Inflammatory macrophage (primary cell): Measurements from ENCODE around the gene CXCL11.
"Not testable (repeated sequence)": the region's sequence is repeated elsewhere in the genome, so short reads cannot be mapped to it uniquely, and the experiment has no call there.

Experiments
- DNase-seq, 2 donors: peaks; one replicate each; pipeline ENCODE4 v3.0.0-alpha.2; 2020 to 2022

Gene CXCL11

DNA sequence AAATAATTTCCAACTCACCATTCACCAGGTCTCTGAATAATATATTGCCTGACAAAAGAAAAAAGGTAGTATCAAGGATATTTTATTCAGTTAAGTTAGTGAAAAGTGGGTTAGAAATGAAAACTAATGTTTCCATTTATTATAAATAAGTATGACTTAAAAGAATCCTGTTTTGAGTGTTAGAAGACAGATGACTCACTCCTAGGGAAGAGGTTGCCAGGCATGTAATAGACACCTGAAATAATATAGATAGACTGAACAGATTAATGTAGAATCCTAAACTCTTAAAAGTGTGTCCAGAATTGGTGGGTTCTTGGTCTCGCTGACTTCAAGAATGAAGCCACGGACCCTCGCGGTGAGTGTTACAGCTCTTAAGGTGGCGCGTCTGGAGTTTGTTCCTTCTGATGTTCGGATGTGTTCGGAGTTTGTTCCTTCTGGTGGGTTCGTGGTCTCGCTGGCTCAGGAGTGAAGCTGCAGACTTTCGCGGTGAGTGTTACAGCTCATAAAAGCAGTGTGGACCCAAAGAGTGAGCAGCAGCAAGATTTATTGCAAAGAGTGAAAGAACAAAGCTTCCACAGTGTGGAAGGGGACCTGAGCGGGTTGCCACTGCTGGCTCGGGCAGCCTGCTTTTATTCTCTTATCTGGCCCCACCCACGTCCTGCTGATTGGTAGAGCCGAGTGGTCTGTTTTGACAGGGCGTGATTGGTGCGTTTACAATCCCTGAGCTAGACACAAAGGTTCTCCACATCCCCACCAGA is 6.5 kb upstream of the CXCL11 start:
- DNase-seq, result not testable (repeated sequence)

DNA sequence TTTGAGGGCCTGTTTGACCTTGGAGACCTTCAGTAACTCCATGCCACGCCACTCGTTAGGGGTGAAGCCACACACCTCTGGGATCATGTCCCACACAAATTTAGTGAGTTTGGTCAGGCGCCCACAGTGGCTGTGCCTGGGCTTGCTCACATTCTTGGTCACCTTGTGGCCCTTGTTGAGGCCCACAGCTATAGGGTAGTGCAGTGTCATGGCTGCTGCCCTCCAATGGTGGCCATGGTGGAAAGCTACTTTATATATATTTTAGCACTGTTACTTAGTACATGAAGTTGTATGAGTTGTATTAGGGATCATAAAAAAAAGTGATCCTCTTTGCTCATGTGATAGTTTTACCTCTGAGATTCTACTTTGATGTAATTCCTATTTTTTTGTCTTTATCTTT is 985 bp upstream of the CXCL11 start:
- no peak for DNase-seq

DNA sequence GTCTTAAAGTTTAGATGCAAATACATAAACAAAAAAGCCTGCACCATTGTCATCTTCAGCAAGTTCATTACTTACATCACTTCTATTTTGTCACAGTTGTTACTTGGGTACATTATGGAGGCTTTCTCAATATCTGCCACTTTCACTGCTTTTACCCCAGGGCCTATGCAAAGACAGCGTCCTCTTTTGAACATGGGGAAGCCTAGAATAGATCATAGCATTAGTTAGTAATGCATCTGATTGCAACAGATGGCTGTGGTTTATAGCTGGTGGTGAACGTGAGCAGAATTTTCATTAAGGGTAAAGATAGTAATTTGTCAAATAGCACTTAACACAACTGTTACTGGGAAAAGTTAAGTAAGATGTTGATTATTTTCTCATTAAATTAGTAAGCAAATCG is 729 bp downstream of the CXCL11 start:
- peak; percentile 75 to 88 for DNase-seq

DNA sequence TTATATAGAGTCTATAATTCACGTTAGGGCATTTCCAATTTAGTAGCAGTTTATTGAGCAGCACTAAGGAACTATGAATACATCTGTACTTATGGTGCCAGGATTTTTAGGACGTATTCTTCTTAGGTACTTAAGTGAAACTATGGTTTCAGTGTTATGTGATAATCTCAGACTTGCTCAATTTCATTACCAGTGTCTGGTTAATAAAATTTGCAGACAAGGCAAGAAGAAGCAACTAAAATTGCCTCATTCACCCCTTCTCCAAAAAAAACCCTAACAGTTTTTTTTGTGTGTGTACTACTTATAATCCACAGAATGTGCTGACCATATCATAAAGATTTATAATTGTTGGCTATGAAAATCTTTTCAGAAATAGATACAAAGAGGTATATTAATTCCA is 6.6 kb downstream of the CXCL11 start:
- DNase-seq, result peak in 1 of 2 donors; percentile 76

DNA sequence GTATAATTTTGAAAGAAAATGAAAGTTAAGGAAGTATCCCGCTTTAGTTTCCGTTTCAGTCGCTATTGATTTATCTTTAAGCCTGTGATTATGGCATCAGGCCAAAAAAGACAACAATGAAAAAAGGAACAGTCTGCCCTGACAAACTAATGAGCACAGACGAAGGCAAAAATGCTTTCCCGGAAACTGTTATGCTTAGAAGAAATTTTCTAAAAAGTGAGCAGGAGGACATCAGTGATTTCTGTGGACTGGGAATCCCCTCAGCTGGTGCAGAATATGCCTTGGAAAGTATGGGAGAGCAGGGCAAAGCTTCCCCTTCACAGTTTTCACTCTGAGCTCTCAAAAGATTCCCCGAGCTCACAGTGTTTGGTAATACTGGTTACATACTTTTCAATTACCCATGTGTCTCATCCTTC is 7.5 kb downstream of the CXCL11 start:
- DNase-seq, result peak; percentile 16 to 59

DNA sequence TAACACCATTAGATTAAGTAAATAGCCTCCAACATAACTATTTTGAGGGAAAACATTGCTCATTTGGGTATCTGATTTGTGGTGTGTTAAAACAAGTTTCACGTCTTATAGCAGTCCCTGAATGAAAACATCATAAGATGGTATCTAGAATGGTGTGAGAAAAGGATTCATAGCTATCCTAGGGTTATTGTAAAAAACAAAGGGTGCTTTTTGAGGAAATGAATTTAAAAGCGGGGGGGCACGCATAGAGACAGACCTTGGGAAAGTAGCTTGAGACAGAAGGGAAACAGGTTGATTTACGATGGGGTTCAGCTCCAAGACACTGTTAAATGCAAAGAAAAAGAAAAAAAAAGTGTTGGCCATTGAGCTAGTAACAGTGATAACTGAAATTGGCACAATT is 11.8 kb downstream of the CXCL11 start:
- DNase-seq, result no peak

DNA sequence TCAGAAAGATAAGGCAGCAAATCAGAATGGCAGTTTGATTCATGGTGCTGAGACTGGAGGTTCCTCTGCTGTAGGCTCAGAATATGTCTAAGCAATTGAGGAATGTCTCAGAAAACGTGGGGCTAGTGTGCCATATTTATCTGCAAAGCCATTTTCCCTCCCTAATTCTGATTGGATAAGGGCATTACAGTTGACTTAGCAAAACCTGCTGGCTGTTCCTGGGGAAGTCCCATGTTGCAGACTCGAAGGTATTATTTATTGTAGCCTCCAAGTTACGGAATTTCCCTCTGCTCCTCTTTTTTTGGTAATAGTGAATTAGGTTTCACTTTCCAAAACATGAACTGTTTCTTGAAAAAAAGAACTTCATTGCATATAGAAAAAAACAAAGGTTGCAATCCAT is 12.5 kb downstream of the CXCL11 start, which contains the start of gene CXCL10:
CXCL10 (minus strand) TSS at position 109 of the 400 bp plus-strand sequence; CDS start at position 43, 66 bp downstream.
- DNase-seq, result no peak

DNA sequence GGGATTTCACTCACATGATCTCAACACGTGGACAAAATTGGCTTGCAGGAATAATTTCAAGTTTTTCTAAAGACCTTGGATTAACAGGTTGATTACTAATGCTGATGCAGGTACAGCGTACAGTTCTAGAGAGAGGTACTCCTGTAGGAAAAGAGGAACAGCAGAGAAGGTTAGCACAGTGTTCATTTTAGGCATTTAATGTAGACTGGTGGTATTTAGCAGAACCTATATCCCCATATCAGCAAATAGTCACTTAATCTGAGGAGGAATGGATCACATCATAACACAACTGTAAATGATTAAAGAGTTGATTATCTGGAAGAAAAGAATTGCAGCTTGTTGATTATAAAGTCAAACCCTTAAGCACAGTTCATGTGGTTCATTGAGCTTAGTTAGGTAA is 13.2 kb downstream of the CXCL11 start:
- no peak for DNase-seq

DNA sequence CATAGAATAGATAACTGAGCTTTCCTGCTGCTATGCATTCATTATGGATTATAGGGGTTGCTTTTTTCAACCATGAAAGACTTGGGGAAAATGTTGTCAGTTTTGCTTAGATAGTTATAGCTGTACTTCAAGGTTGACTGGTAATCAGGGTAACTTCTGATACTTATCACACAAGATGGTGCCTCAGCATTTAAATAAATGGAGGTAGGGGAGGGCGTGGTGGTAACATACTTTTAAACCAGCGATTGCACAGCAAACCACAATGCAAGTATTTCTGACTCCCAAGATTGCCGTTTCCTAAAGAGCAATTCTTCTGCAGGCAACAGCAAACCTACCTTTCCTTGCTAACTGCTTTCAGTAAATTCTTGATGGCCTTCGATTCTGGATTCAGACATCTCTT is 13.8 kb downstream of the CXCL11 start:
- no peak for DNase-seq

DNA sequence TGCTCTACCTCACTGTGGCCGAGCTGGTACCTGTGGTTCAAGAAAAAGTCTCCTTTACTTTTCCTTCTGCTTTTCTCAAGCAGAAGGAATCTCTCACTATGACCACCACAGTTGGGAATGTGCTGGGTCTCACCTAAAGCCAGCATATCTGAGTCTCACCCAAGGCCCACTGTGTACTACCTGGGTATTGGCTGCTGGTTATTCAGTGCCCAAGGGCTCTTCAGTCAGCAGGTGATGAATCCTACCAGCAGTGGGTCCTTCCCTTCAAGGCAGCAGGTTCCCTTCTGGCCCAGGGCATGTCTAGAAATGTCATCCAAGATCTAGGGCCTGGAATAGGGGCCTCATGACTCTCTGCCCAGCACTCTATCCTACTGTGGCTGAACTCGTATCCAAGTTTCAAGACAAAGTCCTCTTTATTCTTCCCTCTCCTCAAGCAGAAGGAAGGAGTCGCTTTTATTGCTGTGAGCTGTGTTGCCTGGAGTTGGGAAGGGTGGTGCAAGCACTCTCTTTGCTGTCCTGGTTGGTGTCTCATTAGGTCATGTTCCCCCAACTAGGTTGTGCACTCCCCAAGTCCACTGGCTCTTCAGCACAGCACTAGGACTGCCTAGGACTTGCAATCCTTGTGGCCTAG is 18.7 kb downstream of the CXCL11 start:
- DNase-seq, result no peak

DNA sequence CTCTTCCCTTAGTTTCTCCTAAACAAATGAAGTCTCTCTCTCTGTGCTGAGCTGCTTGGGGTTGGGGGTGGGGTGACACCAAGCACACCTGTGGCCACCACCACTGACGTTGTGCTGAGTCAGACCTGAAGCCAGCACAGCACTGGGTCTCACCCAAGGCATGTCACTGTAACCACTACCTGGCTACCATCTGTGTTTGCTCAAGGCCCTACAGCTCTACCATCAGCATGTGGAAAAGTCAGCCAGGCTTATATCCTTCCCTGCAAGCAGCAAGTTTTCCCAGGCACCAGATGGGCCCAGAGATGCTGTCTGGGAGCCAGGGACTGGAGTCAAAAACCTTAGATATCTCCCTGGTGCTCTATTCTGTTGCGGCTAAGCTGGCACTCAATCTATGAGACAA is 19.5 kb downstream of the CXCL11 start:
- DNase-seq, result no peak

DNA sequence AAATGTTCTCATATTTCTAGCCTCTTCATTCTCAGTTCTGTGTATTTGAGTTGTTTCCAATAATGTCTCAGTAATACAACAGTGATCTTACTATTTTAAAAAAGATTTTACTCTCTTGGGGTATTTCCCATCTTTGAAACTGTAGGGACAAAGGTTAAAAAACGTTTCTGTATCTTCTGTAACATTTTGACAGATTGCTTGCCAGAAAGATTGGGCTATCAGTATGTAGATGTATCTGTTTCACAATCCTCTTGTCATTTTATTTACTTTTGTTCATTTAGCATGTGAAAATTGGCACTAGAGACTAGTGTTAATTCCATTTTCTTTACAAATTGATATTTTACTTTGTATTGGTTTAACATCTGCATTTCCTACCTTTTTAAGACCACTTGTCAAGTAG is 22.3 kb downstream of the CXCL11 start:
- DNase-seq, result no peak

DNA sequence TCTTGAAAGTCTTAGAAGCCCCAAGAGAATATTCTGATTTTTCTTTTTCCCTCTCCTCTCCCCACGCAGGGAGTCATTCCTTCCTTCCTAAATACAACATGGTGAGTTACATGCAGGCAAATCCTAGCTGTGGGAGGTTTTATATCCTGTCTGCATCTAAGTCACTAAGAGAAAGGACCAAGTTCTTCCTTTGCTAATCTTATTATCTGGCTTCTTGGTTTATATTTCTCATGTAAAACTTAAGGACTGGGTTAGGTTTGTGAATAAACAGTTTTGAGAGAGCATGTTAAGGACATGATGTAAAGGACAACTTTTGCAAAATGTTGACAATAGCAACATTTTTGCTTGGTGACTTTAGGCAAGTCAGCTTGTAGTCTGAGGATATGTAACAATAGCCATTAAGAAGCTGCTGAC is 23.5 kb downstream of the CXCL11 start:
- DNase-seq, result no peak

DNA sequence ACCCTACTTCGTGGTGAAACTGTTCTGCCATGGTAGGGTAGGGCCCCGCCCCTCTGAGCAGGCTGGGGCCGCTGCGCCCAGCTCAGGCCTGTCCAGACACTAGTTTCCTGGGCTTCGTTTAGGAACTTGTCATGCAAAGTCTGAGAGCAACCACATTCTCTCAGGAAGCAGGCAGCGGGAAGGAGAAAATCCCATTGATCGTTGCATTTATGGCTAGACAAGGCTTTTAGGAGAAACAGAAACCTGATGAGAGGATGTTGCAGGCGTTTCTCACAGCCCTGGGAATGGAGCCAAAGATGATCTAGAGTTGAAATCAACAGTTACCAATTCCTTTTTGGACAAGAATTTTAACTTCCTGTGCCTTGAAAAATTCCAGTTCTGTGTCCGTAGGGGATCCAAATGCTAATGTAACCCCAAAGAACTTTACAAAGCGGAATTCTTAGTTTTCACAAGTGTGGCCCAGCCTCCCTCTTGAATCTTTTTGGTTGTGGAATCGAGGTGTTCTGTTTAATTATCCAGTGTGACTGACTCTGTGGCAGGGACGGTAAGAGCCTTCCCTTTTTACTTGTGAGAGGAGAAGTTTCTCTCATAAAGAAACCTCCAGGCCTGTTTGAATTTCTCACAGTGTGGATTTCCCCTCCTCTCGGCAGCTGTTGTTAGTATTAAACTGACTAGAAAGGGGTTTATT is 24.0 kb downstream of the CXCL11 start:
- peak; percentile 54 to 60 for DNase-seq

DNA sequence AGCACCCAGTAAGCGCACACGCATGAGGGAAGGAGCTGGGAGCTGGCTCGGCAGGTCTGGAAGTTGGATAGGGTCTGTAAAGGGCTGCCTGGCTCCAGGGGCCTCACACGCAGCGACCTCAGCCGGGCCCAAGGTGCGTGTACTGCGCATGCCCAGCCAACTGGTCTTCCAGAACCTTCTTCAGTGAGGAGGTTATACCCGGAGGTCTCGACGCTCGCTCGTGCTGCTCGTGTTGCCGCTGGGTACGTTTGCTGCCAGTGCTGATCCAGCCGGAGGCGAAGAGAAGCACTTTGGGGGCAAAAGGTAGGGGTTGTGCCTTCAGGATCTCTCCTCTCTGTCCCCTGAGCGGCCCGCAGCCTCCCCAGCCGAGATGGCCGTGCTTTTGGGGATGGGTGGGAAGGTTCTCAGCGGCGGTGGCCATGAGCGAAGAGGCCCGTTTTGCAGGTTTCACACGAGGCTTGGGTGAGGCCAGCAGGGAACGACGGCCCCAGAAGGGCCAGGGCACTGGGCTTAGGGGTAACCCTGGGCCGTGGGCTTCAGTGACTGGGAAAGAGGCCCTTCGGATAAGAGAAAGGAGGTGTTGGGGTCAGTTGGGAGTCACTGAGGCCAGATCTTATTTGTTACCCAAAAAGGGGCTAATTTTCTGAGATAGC is 24.7 kb downstream of the CXCL11 start:
- no peak for DNase-seq

DNA sequence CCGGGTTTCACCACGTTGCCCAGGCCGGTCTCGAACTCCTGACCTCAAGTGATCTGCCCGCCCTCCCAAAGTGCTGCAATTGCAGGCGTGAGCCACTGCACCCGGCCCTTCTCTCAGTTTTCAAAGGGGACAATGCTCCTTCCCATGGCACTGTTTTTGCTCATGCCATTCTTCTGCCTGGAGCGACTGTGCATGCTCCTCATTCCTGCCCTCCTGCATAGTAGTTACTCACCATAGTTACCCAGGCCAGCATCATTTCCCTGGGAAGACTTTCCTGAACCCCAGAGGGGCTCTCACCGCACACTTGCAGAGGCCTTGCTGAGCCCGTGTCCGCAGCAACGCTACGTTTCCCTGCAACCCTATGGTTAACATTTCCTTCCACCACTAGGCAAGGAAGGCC is 25.3 kb downstream of the CXCL11 start:
- DNase-seq, result no peak

DNA sequence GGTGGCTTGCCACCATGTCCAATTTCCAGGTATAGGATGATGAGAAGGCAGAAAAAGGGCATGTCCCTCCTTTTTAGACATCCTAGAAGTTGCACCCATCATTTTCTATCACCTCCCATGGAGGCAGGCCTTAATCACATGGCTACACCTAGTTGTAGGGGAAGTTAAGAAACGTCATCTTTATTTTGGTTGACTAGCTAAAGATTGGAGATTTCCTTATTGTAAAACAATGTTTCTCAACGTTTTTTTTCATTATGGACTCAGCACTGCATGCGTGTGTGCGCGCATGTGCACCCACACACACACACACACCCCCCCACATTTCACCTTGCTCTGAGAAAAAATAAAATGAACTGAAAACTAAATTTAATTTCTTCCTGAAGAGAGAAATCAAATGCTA is 26.6 kb downstream of the CXCL11 start:
- peak in 1 of 2 donors; percentile 19 for DNase-seq

DNA sequence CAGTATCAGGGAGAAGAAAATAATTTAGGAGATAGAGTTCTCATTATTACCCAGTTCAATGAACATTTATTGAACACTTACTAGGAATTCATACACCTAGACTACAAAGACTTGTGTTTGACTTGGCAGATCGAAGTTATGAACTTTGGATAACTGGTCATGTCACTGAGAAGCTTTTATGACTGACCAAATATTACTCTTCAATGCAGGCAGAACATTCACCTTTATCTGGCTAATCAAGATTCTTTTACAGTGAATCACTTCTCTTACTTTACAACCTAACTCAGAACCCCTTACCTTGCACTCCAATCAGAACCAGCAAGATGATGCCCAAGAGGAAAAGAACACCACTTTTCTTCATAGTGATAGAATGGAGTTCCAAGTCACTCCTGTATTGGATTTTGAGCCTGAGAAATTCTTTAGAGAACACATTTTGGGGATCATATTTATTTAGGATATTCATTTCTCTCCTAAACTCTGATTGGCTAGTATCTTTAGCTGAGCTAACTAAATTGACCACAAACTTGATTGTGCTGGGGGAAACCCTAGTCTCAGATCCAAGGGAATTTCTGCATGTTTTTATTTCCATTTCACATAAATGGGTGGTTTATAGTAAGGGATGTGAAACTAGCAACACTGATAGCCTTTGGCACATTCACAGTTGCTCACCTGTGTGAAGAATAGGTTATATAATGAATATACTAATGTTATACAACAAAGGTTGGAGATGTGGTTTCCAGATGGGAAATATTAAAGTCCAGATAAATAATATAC is 28.6 kb downstream of the CXCL11 start, which contains the start of gene CXCL9:
CXCL9 (minus strand) TSS at position 421 of the 774 bp plus-strand sequence; CDS start at position 361, 60 bp downstream.
- no peak for DNase-seq

DNA sequence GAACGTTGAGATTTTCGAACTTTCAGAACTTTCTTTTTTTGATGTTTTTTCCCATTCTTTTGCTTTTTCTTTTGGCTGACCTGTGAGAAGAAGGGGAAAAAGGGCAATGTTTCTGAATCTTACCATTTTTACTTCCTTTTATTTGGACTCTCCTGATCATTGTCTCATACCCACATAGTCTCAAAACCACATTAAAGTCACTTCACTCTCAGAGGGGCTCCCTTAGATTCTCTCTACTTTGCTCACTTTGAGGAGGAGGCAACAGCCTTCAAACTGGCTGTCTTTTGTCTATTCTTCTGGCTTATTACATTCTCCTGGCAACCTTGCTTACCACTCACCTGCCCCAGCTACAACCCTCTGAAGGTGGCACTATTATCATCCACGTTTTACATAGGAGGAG is 32.2 kb downstream of the CXCL11 start:
- DNase-seq, result no peak

DNA sequence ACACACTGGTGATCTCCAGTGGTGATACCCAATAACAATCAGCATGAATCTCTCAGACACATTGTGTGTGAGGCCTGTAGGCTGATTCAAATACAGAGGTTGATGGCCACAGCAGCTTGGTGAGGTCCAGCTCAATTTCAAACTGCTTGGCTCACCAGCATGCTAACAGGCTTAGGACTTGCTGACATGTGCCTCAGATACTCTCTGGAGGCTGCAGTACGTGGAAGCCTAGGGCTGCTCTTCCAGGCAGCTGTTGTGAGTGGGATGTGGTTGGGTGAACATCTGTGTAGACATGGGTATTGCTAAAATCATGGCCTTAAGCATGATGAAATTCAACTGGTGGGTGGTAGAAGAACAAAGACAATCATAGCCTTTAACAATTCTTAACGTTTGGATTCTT is 32.8 kb downstream of the CXCL11 start:
- DNase-seq, result peak; percentile 82 to 91

DNA sequence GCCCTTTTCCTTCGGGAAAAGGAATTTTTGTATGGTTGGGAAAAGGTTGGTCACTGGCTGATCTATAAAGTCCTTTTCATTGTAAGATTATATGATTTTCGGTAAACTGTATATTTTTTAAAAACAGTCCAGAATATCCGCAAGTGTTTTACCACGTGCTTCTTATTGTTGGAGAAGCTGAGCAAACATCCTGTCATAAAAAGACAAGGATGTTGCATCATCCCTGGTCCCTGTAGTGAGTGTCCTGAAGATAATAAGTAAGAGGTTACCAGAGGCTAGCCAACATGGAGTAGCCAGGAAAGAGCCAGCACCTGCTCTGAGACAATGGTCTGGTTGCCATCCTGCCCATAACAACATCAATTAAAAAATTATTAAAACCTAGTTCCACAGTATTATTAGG is 33.7 kb downstream of the CXCL11 start:
- peak; percentile 56 to 64 for DNase-seq

DNA sequence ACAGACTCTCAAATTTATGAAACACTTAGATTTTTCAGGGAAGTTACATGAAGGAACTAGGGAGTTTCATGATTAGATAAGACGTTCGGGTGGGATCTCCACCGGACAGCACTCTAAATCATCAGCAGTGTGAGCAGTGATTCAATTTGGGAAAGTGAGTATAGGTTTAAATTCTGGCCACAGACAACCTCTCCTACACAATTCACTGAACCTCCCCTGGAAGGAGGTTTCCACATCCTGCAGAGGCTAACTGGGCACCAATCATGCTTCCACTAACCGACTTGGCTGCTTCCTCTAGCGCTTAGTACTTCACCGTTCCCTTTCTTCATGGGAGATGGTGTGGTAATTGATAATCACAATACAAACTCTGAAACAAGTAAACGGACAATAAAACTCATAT is 34.2 kb downstream of the CXCL11 start:
- DNase-seq, result peak; percentile 50 to 57
